ENCODE data around the gene NT5C3B.
"Not testable (repeated sequence)": the region's sequence is repeated elsewhere in the genome, so short reads cannot be mapped to it uniquely, and the experiment has no call there.

The NT5C3B gene

DNA sequence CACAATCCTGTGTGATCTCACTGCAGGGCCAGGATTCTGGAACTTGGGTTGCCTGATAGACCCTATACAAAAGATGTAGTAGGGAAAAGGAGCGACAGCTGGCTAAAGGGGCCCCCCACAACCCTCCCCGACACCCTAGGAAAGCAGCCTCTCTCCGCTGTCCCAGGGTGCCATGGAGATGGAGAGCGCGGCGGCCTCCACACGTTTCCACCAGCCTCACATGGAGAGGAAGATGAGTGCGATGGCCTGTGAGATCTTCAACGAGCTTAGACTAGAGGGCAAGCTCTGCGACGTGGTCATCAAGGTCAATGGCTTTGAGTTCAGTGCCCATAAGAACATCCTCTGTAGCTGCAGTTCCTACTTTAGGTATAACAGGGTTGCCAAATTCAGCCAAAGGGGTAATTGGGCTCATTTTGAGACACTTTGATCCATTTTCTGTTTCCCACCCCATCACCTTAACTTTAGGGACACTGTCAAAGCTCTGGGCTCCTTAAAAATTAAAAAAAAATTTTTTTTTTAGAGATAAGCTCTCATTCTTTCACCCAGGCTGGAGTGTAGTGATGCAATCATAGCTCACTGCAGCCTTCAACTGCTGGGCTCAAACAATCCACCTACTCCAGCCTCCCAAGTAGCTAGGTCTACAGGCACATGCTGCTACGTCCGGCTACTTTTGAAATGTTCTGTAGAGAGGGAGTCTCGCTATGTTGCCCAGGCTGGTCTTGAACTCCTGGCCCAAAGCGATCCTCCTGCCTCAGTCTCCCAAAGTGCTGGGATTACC is 1.9 kb upstream of the NT5C3B start, which contains the start of gene KLHL10:
TSS of gene KLHL10 (plus strand) at position 65 of the 778 bp plus-strand sequence. CDS start at position 173, 108 bp downstream.
- DNase-seq: no peak

DNA sequence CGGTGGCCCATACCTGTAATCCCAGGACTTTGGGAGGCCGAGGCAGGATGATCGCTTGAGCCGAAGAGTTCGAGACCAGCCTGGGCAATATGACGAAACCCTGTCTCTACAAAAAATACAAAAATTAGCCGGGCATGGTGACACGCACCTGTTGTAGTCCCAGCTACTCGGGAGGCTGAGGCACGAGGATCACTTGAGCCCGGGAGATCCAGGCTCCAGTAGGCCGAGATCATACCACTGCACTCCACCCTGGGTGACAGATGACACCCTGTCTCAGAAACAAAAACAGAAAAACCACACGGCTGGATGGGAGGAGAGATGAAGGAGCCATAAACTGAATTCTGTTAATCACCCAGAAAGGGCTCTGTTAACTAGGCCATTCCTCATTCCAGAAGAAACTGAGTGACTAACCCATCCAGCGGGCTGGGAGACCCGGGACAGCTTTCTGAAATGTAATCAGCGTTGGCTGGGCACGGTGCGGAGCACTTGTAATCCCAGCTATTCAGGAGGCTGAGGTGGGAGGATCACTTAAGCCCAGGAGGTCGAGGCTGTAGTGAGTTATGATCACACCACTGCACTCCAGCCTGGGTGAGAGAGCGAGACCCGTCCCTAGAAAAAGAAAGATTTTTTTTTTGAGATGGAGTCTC is 641 bp upstream of the NT5C3B start:
- DNase-seq: no peak

DNA sequence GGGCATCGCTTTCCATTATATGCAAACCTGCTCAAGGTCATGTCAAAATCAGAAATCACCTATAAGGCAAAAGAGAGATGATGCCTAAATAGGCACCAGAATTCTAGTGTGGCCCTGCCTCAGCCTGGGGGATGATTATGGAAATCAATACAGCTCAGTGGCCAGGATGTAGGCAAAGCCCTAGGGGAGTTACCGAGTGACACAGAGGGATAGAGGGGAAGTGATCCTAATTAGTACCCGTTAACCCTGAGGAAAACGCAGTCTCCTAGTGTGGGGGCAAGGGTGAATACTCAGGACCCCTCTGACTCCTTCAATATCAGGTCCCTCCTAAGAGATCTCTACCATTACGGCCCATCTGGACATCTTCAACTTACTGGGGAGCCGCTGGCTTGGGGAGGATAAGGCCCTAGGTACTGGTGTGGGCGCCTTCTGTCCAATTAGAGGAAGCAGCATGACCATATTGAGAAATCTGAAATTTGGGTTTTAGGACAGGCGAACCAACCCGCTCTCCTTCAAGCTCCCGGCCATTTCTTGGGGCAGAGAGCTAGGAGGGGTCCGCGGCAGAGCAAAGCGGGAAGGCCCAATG is 725 bp downstream of the NT5C3B start:
- DNase-seq: no peak

DNA sequence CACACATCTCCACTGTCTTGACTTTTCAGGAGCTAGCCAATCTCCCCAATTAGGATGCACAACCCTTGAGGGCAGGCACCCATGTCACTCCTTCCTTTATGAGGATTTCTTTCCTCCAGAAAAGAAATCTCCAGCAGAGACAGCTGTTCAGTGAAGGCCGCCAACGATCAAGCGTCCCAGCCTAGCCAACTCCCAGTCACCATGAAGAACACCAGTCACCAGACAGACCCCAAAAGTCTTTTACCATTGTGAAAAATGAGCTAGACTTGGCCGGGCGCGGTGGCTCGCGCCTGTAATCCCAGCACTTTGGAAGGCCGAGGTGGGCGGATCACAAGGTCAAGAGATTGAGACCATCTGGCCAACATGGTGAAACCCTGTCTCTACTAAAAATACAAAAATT is 6.1 kb downstream of the NT5C3B start:
- not testable (repeated sequence) for DNase-seq

DNA sequence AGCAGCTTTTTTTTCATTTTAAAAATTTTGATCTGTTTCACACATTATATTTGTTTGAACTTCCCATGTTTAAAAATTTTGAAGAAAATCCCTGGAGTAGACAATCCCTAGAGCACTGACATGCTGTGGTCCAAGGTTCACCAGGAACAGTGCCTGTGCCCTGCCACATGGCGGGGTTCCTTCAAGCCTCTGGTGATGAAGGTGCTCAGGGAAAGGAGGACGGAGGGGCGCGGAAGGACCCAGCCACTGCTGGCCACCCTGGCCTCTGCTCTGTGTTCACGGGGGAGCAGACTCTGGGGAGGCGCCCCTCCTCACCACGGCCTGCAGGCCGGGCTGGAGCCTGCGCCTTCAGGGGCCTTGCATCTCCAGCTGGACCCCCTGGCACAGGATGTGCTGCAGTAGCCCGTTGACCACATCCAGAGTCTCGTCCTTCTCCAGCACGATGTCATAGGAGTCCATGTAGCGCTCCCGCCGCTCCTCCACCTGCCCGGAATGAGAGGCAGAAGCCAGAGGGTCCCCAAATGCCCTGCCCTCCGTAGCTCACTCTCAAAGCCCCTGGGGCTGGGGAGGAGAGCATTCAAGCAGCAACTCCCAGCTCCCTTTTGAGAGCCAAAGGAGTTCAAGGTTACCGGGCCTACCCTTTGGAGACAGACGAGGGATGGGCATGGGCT is 10.7 kb downstream of the NT5C3B start:
- DNase-seq: no peak

DNA sequence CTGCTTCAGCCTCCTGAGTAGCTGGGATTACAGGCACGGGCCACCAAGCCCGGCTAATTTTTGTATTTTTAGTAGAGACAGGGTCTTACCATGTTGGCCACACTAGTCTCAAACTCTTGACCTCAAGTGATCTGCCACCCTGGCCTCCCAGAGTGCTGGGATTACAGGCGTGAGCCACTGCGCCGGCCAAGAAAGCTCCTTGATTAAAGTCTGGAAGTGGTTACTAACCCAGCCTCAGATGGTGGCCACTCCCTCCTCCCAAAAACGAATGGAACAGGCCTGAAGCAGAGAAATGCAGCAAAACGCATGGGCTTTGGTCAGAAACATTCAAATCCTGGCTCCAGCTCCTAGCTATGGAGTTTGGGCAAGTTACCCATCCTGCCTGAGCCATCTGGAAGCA is 11.9 kb downstream of the NT5C3B start:
- no peak for DNase-seq

- no peak for DNase-seq
Measured at GRCh38 chr17:41823580-41823979, 12.5 kb downstream of the NT5C3B start.

DNA sequence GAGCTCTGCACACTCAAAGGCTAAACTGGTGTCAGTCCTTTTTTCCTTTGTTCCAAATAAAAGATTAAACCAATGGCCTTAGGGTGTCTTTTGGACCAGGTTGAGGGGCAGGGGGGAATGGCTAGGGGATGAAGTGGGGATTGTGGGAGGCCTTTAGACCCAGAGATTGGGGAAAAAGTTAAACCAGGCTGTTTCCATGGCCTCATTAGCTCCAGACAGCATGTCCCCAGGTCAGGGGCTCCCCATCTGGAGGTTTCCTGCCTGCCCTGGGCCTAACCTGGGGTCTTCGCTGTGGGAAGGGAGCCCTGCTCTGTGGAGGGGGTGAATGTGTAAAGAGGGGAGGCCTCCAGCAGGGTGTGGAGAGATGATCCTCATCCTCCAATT is 12.9 kb downstream of the NT5C3B start:
- DNase-seq: no peak

DNA sequence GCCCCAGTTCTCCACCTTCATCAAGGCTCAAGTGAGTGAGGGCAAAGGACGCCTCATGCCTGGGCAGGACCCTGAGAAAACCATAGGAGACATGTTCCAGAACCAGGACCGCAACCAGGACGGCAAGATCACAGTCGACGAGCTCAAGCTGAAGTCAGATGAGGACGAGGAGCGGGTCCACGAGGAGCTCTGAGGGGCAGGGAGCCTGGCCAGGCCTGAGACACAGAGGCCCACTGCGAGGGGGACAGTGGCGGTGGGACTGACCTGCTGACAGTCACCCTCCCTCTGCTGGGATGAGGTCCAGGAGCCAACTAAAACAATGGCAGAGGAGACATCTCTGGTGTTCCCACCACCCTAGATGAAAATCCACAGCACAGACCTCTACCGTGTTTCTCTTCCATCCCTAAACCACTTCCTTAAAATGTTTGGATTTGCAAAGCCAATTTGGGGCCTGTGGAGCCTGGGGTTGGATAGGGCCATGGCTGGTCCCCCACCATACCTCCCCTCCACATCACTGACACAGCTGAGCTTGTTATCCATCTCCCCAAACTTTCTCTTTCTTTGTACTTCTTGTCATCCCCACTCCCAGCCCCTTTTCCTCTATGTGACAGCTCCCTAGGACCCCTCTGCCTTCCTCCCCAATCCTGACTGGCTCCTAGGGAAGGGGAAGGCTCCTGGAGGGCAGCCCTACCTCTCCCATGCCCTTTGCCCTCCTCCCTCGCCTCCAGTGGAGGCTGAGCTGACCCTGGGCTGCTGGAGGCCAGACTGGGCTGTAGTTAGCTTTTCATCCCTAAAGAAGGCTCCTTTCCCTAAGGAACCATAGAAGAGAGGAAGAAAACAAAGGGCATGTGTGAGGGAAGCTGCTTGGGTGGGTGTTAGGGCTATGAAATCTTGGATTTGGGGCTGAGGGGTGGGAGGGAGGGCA is 13.6 kb downstream of the NT5C3B start:
- DNase-seq: no peak

DNA sequence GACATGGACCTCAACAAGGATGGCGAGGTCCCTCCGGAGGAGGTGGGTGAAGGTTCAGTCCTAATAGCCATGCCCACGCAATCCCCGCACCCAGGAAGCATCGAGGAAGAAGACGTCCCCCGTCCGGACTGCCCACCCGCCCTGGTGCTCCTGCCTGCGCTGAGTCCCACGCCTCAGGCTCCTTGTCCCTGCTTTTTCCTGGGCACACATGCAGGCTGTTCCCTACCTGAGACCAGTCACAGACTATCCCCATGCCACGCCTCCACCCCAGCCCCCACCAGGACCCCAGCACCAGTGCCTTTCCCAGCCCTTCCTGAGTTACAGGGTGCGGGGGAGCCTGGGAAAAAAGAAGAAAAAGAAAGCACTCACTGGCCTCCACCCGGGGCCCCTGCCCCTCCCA is 14.3 kb downstream of the NT5C3B start:
- no peak for DNase-seq

- DNase-seq: no peak
Measured at GRCh38 chr17:41818024-41818423, 18.0 kb downstream of the NT5C3B start.

DNA sequence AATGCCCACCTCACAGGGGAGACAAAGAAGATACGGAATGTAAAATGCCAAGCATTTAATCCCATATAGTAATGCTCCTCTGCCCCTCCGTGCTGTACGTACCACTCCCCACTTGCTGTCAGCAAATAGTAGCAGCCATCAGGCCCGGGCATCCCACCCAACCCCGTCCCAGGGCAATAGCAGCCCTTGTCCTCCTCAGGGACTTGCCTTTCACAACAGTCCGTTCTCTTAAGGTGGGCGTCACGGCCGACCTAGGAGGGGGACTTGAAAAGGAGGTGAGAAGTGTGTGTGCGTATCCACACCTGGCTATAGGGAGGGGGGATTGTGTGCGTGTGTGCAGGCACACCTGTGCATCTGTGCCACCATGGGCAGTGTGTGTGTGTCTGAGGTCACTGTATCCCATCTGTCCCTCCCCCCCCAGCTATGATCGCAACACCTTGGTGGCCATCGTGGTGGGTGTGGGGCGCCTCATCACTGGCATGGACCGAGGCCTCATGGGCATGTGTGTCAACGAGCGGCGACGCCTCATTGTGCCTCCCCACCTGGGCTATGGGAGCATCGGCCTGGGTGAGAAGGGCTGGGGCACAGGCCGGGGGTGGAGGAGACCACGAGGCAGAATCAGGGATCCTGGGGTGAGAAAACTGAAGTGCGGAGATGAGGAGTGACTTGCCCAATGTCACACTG is 19.3 kb downstream of the NT5C3B start:
- no peak for DNase-seq

DNA sequence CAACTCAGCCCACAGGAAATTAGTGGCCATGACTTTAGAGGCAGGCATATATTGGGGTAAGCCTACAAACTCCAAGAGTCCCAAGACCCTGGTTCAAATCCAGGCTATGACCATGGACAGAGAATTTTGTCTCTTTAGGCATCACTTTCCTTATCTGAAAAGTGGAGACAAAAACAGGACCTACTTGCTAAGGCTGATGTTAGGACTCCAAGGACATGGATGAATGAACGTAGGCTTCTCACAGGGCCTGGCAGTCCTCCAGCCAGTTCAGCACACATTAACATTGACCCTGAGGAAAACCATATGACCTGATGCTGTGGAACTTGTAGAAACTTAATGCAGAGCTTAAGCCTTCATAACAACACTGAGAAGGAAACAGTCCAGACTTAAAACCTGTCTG is 21.8 kb downstream of the NT5C3B start:
- no peak for DNase-seq

DNA sequence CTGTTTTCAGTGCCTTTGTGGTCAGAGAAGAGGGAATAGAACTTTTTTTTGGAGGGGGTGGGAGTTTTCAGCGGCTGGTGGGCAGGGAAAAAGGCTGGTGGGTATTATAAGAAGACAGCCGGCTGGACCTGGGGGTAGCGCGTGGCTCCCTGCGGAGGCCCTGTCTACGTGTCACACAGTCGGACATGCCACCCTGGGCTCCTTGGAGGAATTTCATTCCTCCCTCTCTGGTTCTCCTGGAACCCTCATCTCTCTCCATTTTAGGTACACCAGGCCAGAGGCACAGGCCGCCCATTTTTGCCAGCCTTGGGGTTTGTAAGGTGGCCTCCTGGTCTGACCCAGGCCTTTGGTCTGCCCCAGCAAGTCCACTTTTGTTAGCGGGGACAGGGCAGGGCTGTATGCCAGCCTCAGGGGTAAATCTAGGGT is 22.3 kb downstream of the NT5C3B start:
- no peak for DNase-seq

DNA sequence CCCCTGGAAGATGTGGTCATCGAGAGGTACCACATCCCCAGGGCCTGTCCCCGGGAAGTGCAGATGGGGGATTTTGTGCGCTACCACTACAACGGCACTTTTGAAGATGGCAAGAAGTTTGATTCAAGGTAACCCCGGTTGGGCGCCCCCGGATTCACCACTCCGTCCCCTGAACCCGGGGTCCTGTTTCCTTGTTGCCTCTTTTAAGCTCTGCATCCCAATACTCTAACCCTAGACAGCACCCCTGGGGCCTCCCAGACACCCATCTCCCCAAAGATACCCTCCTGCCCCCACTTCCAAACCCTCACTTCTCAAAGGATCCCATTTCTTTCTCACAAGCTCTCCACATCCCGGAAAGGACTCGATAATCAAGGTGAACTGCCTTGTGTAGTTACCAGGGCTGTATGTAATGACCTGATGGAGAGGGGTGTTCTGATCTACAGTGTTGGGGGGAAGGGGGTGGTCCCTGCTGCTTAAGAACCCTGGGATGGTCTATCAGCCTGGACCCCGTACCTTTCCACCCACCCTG is 22.8 kb downstream of the NT5C3B start:
- DNase-seq: no peak

DNA sequence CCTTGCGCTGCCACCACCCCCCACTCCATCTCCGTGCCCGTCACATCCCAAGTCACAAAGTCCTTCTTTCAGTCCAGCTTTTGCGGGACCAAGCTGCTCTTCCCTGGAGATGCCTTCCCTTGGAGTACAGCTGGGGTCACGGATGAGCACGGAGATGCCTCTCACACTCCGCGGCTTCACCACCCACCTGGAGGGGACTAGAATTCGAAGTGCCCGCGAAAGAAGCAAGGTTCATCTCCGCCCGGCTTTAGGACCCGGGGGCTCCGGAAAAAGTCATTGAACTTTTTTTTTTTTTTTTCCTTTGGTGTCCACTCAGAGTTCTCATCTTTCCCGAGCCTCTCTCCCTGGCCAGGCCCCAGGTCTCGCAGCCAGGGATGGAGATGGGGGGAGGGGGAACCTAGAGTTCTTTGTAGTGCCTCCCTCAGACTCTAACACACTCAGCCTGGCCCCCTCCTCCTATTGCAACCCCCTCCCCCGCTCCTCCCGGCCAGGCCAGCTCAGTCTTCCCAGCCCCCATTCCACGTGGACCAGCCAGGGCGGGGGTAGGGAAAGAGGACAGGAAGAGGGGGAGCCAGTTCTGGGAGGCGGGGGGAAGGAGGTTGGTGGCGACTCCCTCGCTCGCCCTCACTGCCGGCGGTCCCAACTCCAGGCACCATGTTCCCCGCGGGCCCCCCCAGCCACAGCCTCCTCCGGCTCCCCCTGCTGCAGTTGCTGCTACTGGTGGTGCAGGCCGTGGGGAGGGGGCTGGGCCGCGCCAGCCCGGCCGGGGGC is 23.5 kb downstream of the NT5C3B start, which contains the start of gene FKBP10:
TSS of gene FKBP10 (plus strand) at position 624 of the 771 bp plus-strand sequence. CDS start at position 655, 31 bp downstream.
- peak; percentile 73 for DNase-seq

GRCh38 chr17:41811549-41812380 is 24.3 kb downstream of the NT5C3B start, which contains the start of gene P3H4:
Gene P3H4, minus strand, starts transcription at chr17:41811949. Its CDS starts 34 bp downstream, at chr17:41811915.
- DNase-seq: peak; percentile 87

- peak; percentile 37 for DNase-seq
Measured at GRCh38 chr17:41810659-41811548, 25.1 kb downstream of the NT5C3B start.

Data from RPMI8226 (cell line).